Smooth muscle cell (in vitro differentiated cells): ENCODE measurements around the gene NPIPA5. TPM values are rescaled to one million over a fixed set of nuclear protein-coding genes. Genes with fewer than 3 reads are reported as not detected.
"Not testable (repeated sequence)": the region's sequence is repeated elsewhere in the genome, so short reads cannot be mapped to it uniquely, and the experiment has no call there.

ENCODE experiments used
- DNase-seq: peaks from one replicate; lab custom pipeline; 2025; ENCODE audit not compliant: unreplicated experiment; lab: John Stamatoyannopoulos, UW
- H2AFZ ChIP-seq: fragments of 200-600 bp; sonication (generic); 2 replicates; pipeline ENCODE4 v1.6.0; 2016; ENCODE audit warnings: antibody characterized with exemption, low read depth, mild to moderate bottlenecking
- H3F3A ChIP-seq: fragments of 200-600 bp; sonication (generic); 2 replicates; pipeline ENCODE4 v1.6.0; 2017; ENCODE audit warnings: antibody characterized with exemption, low read depth
- H3K27ac ChIP-seq: fragments of 200-600 bp; sonication (generic); 2 replicates; pipeline ENCODE4 v1.5.1; 2016; ENCODE audit warnings: low read depth, mild to moderate bottlenecking
- H3K27me3 ChIP-seq: fragments of 200-600 bp; sonication (generic); 2 replicates; pipeline ENCODE4 v1.6.1; 2016; ENCODE audit warnings: low read depth, mild to moderate bottlenecking
- H3K36me3 ChIP-seq: fragments of 200-600 bp; sonication (generic); 2 replicates; pipeline ENCODE4 v1.5.1; 2016; ENCODE audit warnings: low read depth
- H3K4me1 ChIP-seq: fragments of 200-600 bp; sonication (generic); 2 replicates; pipeline ENCODE4 v1.5.1; 2016; ENCODE audit warnings: low read depth
- H3K4me2 ChIP-seq: fragments of 200-600 bp; sonication (generic); 2 replicates; pipeline ENCODE4 v1.6.0; 2016; ENCODE audit warnings: mild to moderate bottlenecking
- H3K4me3 ChIP-seq: fragments of 200-600 bp; sonication (generic); 2 replicates; pipeline ENCODE4 v1.5.1; 2016; ENCODE audit warnings: mild to moderate bottlenecking
- H3K79me2 ChIP-seq: fragments of 200-600 bp; sonication (generic); 2 replicates; pipeline ENCODE4 v1.6.0; 2016; ENCODE audit warnings: low read depth, mild to moderate bottlenecking
- H3K9ac ChIP-seq: fragments of 200-600 bp; sonication (generic); 2 replicates; pipeline ENCODE4 v1.6.0; 2016; ENCODE audit warnings: low read depth
- H3K9me3 ChIP-seq: fragments of 200-600 bp; sonication (generic); replicated peaks from 2 replicates; pipeline ENCODE4 v1.5.1; 2016; ENCODE audit warnings: low read depth
- H4K20me1 ChIP-seq: fragments of 200-600 bp; sonication (generic); 2 replicates; pipeline ENCODE4 v1.6.0; 2016; ENCODE audit warnings: low read depth
- WGBS: methylation state at CpG from one replicate; pipeline ENCODE4 v1.1.7; 2016; ENCODE audit warnings: low lambda C conversion rate; 5-methylcytosine and 5-hydroxymethylcytosine counted together
- polyA plus RNA-seq: library from polyadenylated mRNA; unstranded; fragments of >200 nt; fragmentation: Nextera tagmentation; extraction: Ambion mirVana; gene quantifications from 2 replicates; pipeline ENCODE4 v1.2.1, GENCODE V29; 2016
- total RNA-seq: library from RNA; depleted of rRNA; stranded (reverse); fragments of >200 nt; gene quantifications from 2 replicates; pipeline ENCODE4 v1.2.3, GENCODE V29; 2014
- TF ChIP-seq, protein P1 (sequence below): fragments of 200-600 bp; sonication (generic); IDR thresholded peaks from 2 replicates; pipeline ENCODE4 v1.5.1; 2017; ENCODE audit warnings: borderline replicate concordance, mild to moderate bottlenecking, antibody characterized with exemption; ENCODE audit not compliant: insufficient read depth, poor library complexity, severe bottlenecking

NPIPA5 gene
- total and polyA plus RNA-seq, 2 experiments from 2014 or later, result 0.77 TPM; not detected in 1

DNA sequence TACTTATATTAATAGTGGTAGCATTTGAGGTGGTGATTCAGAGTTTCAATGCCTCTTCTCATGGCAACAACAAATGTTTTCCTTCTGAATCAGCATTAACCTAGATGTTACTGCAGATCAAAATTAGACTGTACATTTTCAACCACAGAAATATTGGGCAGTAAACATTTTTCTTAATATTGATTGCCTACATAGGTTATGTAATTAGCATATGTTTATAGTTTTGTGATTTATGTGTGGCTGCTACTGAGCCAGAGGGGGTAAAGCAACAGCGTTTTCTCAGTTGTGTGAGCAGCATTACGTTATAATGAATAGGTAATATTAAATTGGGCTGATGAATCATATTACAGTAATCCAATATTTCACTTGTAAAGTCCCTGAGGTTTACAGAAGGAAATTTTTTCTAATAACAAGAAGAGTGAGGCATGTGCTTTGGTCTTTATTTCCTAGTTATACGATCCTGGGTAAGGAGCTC, 37.5 kb upstream of the NPIPA5 start:
- H3K4me1 ChIP-seq, result no peaks in the 10 kb centered on the region
- no peaks in the 10 kb centered on the region for H3K9me3 ChIP-seq
- no peaks in the 10 kb centered on the region for H3K27me3 ChIP-seq
- no peak overlapping the region for H3K4me3 ChIP-seq
- WGBS, result 79% methylated on average over 3 of the region's 3 CpGs
- H2AFZ ChIP-seq, result no peak overlapping the region
- DNase-seq, result no peak
- H3F3A ChIP-seq, result no peaks in the 10 kb centered on the region
- no peak overlapping the region for H3K9ac ChIP-seq
- no peaks in the 10 kb centered on the region for H3K79me2 ChIP-seq
- H3K4me2 ChIP-seq, result no peak overlapping the region
- H4K20me1 ChIP-seq, result no peaks in the 10 kb centered on the region
- TF ChIP-seq, protein P1, sequence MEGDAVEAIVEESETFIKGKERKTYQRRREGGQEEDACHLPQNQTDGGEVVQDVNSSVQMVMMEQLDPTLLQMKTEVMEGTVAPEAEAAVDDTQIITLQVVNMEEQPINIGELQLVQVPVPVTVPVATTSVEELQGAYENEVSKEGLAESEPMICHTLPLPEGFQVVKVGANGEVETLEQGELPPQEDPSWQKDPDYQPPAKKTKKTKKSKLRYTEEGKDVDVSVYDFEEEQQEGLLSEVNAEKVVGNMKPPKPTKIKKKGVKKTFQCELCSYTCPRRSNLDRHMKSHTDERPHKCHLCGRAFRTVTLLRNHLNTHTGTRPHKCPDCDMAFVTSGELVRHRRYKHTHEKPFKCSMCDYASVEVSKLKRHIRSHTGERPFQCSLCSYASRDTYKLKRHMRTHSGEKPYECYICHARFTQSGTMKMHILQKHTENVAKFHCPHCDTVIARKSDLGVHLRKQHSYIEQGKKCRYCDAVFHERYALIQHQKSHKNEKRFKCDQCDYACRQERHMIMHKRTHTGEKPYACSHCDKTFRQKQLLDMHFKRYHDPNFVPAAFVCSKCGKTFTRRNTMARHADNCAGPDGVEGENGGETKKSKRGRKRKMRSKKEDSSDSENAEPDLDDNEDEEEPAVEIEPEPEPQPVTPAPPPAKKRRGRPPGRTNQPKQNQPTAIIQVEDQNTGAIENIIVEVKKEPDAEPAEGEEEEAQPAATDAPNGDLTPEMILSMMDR, result no peak
- H3K36me3 ChIP-seq, result no peaks in the 10 kb centered on the region
- no peak overlapping the region for H3K27ac ChIP-seq

DNA sequence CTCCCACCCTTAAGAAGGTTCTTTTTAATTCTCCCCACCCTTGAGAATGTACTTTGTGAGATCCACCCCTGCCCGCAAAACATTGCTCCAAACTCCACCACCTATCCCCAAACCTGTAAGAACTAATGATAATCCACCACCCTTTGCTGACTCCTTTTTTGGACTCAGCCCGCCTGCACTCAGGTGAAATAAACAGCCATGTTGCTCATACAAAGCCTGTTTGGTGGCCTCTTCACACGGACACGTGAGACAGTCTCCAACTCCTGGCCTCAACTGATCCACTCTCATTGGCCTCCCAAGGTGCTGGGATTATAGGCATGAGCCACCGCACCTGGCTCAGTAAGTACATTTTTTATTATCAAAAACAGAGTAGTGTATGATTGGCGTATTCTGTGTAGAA, 31.4 kb upstream of the NPIPA5 start:
- not testable (repeated sequence) for H3K9ac ChIP-seq, H2AFZ ChIP-seq, H3K27me3 ChIP-seq, DNase-seq, H4K20me1 ChIP-seq, H3F3A ChIP-seq, H3K4me3 ChIP-seq, H3K4me1 ChIP-seq, H3K4me2 ChIP-seq, H3K79me2 ChIP-seq, H3K36me3 ChIP-seq, H3K27ac ChIP-seq, H3K9me3 ChIP-seq
- WGBS, result 96% methylated on average over 6 of the region's 6 CpGs

DNA sequence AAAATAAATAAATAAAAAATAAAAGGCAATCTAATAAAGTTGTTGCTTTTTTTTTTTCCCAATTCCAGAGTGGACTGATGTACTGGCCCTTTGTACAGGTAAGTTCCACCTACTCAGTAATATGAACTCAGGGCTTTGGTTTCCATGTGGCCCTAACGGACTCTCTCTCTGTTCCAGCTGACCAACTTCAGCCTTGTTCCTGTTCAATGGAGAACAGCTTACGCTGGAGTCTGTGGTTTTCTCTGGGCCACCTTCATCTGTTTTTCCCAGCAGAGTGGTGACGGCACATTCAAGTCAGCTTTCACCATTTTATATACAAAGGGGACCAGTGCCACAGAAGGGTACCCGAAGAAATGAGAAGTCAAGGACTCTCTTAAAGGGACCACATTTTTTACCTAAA, 29.7 kb upstream of the NPIPA5 start:
- WGBS, result 85% methylated on average over 4 of the region's 4 CpGs
- H3K4me1 ChIP-seq, H3K79me2 ChIP-seq, H3K27me3 ChIP-seq, H3K27ac ChIP-seq, DNase-seq, H3K9ac ChIP-seq, H2AFZ ChIP-seq, H3K9me3 ChIP-seq, H3K4me3 ChIP-seq, H3F3A ChIP-seq, H4K20me1 ChIP-seq, H3K36me3 ChIP-seq, H3K4me2 ChIP-seq: not testable (repeated sequence)

DNA sequence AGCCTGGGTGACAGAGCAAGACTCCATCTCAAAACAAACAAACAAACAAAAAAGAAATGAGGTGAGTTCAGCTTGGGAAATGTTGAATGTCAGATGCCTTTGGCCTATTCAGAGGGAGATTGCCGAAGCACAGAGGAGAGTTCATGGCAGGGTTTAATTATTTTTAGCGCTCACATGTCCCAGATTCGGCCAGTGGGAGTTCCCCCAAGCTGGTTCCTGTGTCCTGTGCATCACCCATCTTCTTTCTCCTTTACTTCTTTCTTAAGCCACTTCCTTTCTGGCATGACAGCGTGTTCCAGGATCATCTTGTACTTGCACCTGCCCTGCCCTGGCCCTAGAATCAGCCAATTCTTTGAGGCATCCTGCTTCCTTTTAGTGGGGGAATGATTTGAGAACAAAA, 26.7 kb upstream of the NPIPA5 start:
- 91% methylated on average over 4 of the region's 4 CpGs for WGBS
- TF ChIP-seq, protein P1, result no peak
- no peaks in the 10 kb centered on the region for H3K9me3 ChIP-seq
- no peak overlapping the region for H2AFZ ChIP-seq
- no peaks in the 10 kb centered on the region for H4K20me1 ChIP-seq
- H3K36me3 ChIP-seq, result no peaks in the 10 kb centered on the region
- no peak overlapping the region for H3K4me2 ChIP-seq
- no peak overlapping the region for H3K9ac ChIP-seq
- H3K79me2 ChIP-seq, result no peaks in the 10 kb centered on the region
- DNase-seq, result no peak
- H3K4me3 ChIP-seq, result no peak overlapping the region
- no peak overlapping the region for H3K27ac ChIP-seq
- H3K27me3 ChIP-seq, result no peaks in the 10 kb centered on the region
- H3K4me1 ChIP-seq, result no peaks in the 10 kb centered on the region
- H3F3A ChIP-seq, result no peaks in the 10 kb centered on the region

DNA sequence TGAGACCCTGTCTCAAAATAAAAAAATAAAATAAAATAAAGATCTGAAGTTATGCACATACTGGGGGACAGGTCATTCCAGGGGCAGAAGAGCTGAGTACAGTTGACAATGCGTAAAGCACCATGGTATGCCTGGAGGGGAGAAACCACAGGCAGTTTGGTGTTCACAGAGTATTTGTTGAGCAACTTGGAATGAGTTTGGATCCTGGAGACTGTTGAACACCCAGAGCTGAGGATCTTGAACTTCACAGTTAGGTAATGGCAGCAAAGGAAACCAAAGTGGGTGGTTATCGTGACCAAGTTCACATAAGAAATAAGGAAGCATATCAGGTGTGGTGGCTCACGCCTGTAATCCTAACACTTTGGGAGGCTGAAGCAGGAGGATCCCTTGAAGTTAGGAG, 26.0 kb upstream of the NPIPA5 start:
- not testable (repeated sequence) for DNase-seq, H4K20me1 ChIP-seq, H3K4me2 ChIP-seq, H2AFZ ChIP-seq, H3K9me3 ChIP-seq, H3K36me3 ChIP-seq, H3K4me1 ChIP-seq, H3F3A ChIP-seq, H3K79me2 ChIP-seq, H3K4me3 ChIP-seq, H3K27ac ChIP-seq, H3K9ac ChIP-seq, H3K27me3 ChIP-seq
- 94% methylated on average over 3 of the region's 3 CpGs for WGBS
